ENCODE results near the gene RTKN.

- TF ChIP-seq CTCF (conservative IDR thresholded peaks at IDR 0.05; ENCODE audit: low read depth, low read length): no peak
- TF ChIP-seq EZH2 (IDR thresholded peaks at IDR 0.05; ENCODE audit: borderline replicate concordance, low read depth, low read length, poor library complexity, severe bottlenecking): no peak
These were observed 27.3 kb downstream of the RTKN start for GRCh38 chr2:74414441-74414840.

All from A673 (cell line).